ENCODE data around the gene RITA1. TPM values are rescaled to one million over a fixed set of nuclear protein-coding genes. Genes with fewer than 3 reads are reported as not detected.
A peak's percentile ranks its signal among the peaks of the same experiment; 100 is the strongest.

Gene RITA1
- total and polyA plus RNA-seq, 9 donors, result 6.8 to 19.4 (median 15.4) TPM

- Histone ChIP-seq H3K4me3 (no peak overlapping the region), H3K27me3 (no peaks in the 10 kb centered on the region), H3K27ac (peak overlapping the region; percentile 41 to 45), H3K4me1 (ENCODE audit: insufficient read depth) (peaks cover 3% of the 10 kb centered on the region), H3K36me3 (no peaks in the 10 kb centered on the region), H3K9me3 (no peaks in the 10 kb centered on the region)
- intact Hi-C loops (cut with DNase I), result loop anchor here in 3 of 4 donors (5.0 to 10.0 kb wide), 5 partner anchors 102 to 720 kb away; partner anchors contain the start of genes SLC8B1 (in 2 of the 3) and PLBD2 (in 1 of the 3)
- no peak for DNase-seq
- no peak for TF ChIP-seq CTCF (IDR thresholded peaks at IDR 0.05)
- no peak for TF ChIP-seq POLR2A (IDR thresholded peaks at IDR 0.05)
- no peak for TF ChIP-seq EP300 (IDR thresholded peaks at IDR 0.05)
- WGBS, 3 donors, result 15 to 39% (median 20%) methylated on average over 4 of the region's 4 CpGs
Measured at GRCh38 chr12:113194971-113195391, 9.5 kb downstream of the RITA1 start.

DNA sequence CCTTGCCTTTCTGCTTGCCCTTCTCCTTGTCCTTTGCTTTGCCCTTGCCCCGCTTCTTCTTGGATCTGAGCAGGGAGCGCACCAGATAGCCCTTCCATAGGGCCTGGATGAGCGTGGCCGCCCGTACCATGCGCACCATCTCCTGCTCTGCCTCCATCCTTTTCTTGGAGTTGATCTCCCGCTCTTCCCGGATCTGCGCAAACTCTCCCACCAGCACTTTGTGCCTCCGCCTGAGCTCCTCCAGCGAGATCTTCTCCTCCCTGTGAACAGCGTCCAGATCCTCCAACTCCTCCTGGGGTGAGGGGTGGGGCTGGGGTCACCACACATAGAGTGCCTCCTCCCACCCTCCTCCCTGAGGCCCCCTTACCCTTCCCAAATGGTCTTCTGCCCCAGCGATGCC is 10.1 kb downstream of the RITA1 start:
- TF ChIP-seq CTCF (IDR thresholded peaks at IDR 0.05) (no peak), EP300 (IDR thresholded peaks at IDR 0.05) (no peak), POLR2A (IDR thresholded peaks at IDR 0.05) (no peak)
- intact Hi-C loops (cut with DNase I), result loop anchor here in 3 of 4 donors (5.0 to 10.0 kb wide), 5 partner anchors 102 to 719 kb away; partner anchors contain the start of genes SLC8B1 (in 2 of the 3) and PLBD2 (in 1 of the 3)
- Histone ChIP-seq H3K36me3 (no peaks in the 10 kb centered on the region), H3K27ac (peak overlapping the region; percentile 41 to 45), H3K27me3 (no peaks in the 10 kb centered on the region), H3K4me3 (no peak overlapping the region), H3K4me1 (ENCODE audit: insufficient read depth) (peaks cover 3% of the 10 kb centered on the region), H3K9me3 (no peaks in the 10 kb centered on the region)
- no peak for DNase-seq
- 85 to 91% (median 87%) methylated on average over 13 of the region's 13 CpGs for WGBS, 3 donors

- no peaks in the 10 kb centered on the region for H3K36me3 ChIP-seq
- DNase-seq, result no peak
Measured at GRCh38 chr12:113196582-113196981, 11.1 kb downstream of the RITA1 start.

DNA sequence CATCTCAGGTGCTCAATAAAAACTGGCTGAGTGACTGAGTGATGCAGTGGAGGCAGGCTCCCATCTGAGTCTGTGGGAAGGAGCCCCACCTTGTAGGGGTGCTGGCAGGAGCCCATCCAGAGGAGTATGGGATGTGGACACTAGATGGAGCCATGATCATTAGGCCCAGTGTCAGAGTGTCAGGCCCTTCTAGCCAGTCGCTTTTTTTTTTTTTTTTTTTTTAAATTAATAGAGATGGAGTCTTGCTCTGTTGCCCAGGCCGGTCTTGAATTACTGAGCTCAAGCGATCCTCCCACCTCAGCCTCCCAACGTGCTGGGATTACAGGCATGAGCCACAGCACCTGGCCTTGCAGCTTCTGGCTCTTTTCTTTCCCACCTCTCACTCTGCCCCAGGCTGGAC is 11.5 kb downstream of the RITA1 start:
- H3K4me3 ChIP-seq, result no peak overlapping the region
- H3K4me1 ChIP-seq (ENCODE audit: insufficient read depth), result peaks cover 6% of the 10 kb centered on the region
- intact Hi-C loops (cut with DNase I), result loop anchor here in 3 of 4 donors (5.0 to 10.0 kb wide), 5 partner anchors 100 to 718 kb away; partner anchors contain the start of genes SLC8B1 (in 2 of the 3) and PLBD2 (in 1 of the 3)
- no peaks in the 10 kb centered on the region for H3K36me3 ChIP-seq
- H3K9me3 ChIP-seq, result no peaks in the 10 kb centered on the region
- WGBS, 3 donors, result 9 to 17% (median 14%) methylated on average over 4 of the region's 4 CpGs
- no peak overlapping the region for H3K27ac ChIP-seq
- DNase-seq, result peak; percentile 68 to 84 (median 74)
- no peaks in the 10 kb centered on the region for H3K27me3 ChIP-seq
- no peak for TF ChIP-seq EP300 (IDR thresholded peaks at IDR 0.05)
- TF ChIP-seq CTCF (IDR thresholded peaks at IDR 0.05), result peak; percentile 28 to 61 (median 39)

More at GRCh38 chr12:113196582-113196981, 11.1 kb downstream of the RITA1 start:
- H3K4me3 ChIP-seq, result no peak overlapping the region
- intact Hi-C loops (cut with DNase I), result loop anchor here in 3 of 4 donors (5.0 to 10.0 kb wide), 5 partner anchors 101 to 718 kb away; partner anchors contain the start of genes SLC8B1 (in 2 of the 3) and PLBD2 (in 1 of the 3)
- no peaks in the 10 kb centered on the region for H3K27me3 ChIP-seq
- H3K9me3 ChIP-seq, result no peaks in the 10 kb centered on the region
- WGBS, 3 donors, result 79 to 83% (median 81%) methylated on average over 7 of the region's 7 CpGs
- H3K27ac ChIP-seq, result no peak overlapping the region
- peaks cover 6% of the 10 kb centered on the region for H3K4me1 ChIP-seq (ENCODE audit: insufficient read depth)
- TF ChIP-seq EP300 (IDR thresholded peaks at IDR 0.05), result no peak
- TF ChIP-seq CTCF (IDR thresholded peaks at IDR 0.05), result no peak
- no peak for TF ChIP-seq POLR2A (IDR thresholded peaks at IDR 0.05)

All from ovary (tissue), 9 donors.